ENCODE data around the gene IQGAP3. TPM values are rescaled to one million over a fixed set of nuclear protein-coding genes. Genes with fewer than 3 reads are reported as not detected.
A peak's percentile ranks its signal among the peaks of the same experiment; 100 is the strongest.
"Not testable (repeated sequence)": the region's sequence is repeated elsewhere in the genome, so short reads cannot be mapped to it uniquely, and the experiment has no call there.

Gene IQGAP3
- polyA plus RNA-seq, 3 donors = 14.2 to 15.5 (median 15.2) TPM

- DNase-seq (ENCODE audit: extremely low read depth in 1 of 11, low read depth in 9 of 11, low spot score in 4 of 11) = no peak
These were observed 27.4 kb upstream of the IQGAP3 start for GRCh38 chr1:156599811-156600210.

- no peak for DNase-seq (ENCODE audit: extremely low read depth in 1 of 11, low read depth in 9 of 11, low spot score in 4 of 11)
These were observed 26.5 kb upstream of the IQGAP3 start for GRCh38 chr1:156598731-156599432.

GRCh38 chr1:156598125-156598524, 25.8 kb upstream of the IQGAP3 start:
- DNase-seq (ENCODE audit: extremely low read depth in 1 of 11, low read depth in 9 of 11, low spot score in 4 of 11) = no peak

- no peak for DNase-seq (ENCODE audit: extremely low read depth in 1 of 11, low read depth in 9 of 11, low spot score in 4 of 11)
These were observed 24.1 kb upstream of the IQGAP3 start for GRCh38 chr1:156596426-156596825.

- no peak for DNase-seq (ENCODE audit: extremely low read depth in 1 of 11, low read depth in 9 of 11, low spot score in 4 of 11)
These were observed 22.7 kb upstream of the IQGAP3 start for GRCh38 chr1:156595016-156595415.

- DNase-seq (ENCODE audit: extremely low read depth in 1 of 11, low read depth in 9 of 11, low spot score in 4 of 11) = no peak
These were observed 21.8 kb upstream of the IQGAP3 start for GRCh38 chr1:156594190-156594589.

GRCh38 chr1:156593661-156593989, 21.3 kb upstream of the IQGAP3 start:
- DNase-seq (ENCODE audit: extremely low read depth in 1 of 11, low read depth in 9 of 11, low spot score in 4 of 11) = no peak

GRCh38 chr1:156592910-156593660, 20.7 kb upstream of the IQGAP3 start:
- no peak for DNase-seq (ENCODE audit: extremely low read depth in 1 of 11, low read depth in 9 of 11, low spot score in 4 of 11)

GRCh38 chr1:156592158-156592909, 20.0 kb upstream of the IQGAP3 start:
- DNase-seq (ENCODE audit: extremely low read depth in 1 of 11, low read depth in 9 of 11, low spot score in 4 of 11) = no peak

- DNase-seq (ENCODE audit: extremely low read depth in 1 of 11, low read depth in 9 of 11, low spot score in 4 of 11) = peak in 3 of 11 donors; percentile 39 to 66 (median 66)
These were observed 19.2 kb upstream of the IQGAP3 start, which contains the start of gene NAXE for GRCh38 chr1:156591432-156592157. Gene NAXE, plus strand, starts transcription at chr1:156591776. Its CDS starts 29 bp downstream, at chr1:156591805.

- DNase-seq (ENCODE audit: extremely low read depth in 1 of 11, low read depth in 9 of 11, low spot score in 4 of 11) = no peak
These were observed 18.7 kb upstream of the IQGAP3 start for GRCh38 chr1:156591181-156591431.

- DNase-seq (ENCODE audit: extremely low read depth in 1 of 11, low read depth in 9 of 11, low spot score in 4 of 11) = no peak
These were observed 18.2 kb upstream of the IQGAP3 start for GRCh38 chr1:156590326-156591180.

GRCh38 chr1:156589546-156589945, 17.2 kb upstream of the IQGAP3 start:
- DNase-seq (ENCODE audit: extremely low read depth in 1 of 11, low read depth in 9 of 11, low spot score in 4 of 11) = no peak

- not testable (repeated sequence) for DNase-seq (ENCODE audit: extremely low read depth in 1 of 11, low read depth in 9 of 11, low spot score in 4 of 11)
These were observed 15.6 kb upstream of the IQGAP3 start for GRCh38 chr1:156587927-156588326.

- no peak for DNase-seq (ENCODE audit: extremely low read depth in 1 of 11, low read depth in 9 of 11, low spot score in 4 of 11)
These were observed 14.6 kb upstream of the IQGAP3 start for GRCh38 chr1:156586892-156587477.

GRCh38 chr1:156586323-156586722, 14.0 kb upstream of the IQGAP3 start:
- DNase-seq (ENCODE audit: extremely low read depth in 1 of 11, low read depth in 9 of 11, low spot score in 4 of 11) = no peak

GRCh38 chr1:156584813-156585212, 12.4 kb upstream of the IQGAP3 start:
- no peak for DNase-seq (ENCODE audit: extremely low read depth in 1 of 11, low read depth in 9 of 11, low spot score in 4 of 11)
